ENCODE data around the gene PLXNA4. TPM values are rescaled to one million over a fixed set of nuclear protein-coding genes. Genes with fewer than 3 reads are reported as not detected.

PLXNA4 gene
- total RNA-seq, 2 donors from 2014 or later: 24.0 to 42.7 TPM

GRCh38 chr7:132109769-132110168, 466.5 kb downstream of the PLXNA4 start:
- H3K4me3 Mint-ChIP-seq: no peak overlapping the region
- no peak overlapping the region for H3K27ac Mint-ChIP-seq
- Histone ChIP-seq H3K9me3 (ENCODE audit: control insufficient read depth, low read length) (no peaks in the 10 kb centered on the region), H3K27ac (ENCODE audit: low read depth, low read length) (no peak overlapping the region), H3K9ac (ENCODE audit: extremely low read depth, low read length, poor library complexity, severe bottlenecking) (no peak overlapping the region), H3K27me3 (ENCODE audit: control insufficient read depth, insufficient read depth, low read length, poor library complexity, severe bottlenecking) (peaks cover 3% of the 10 kb centered on the region), H3K36me3 (ENCODE audit: control insufficient read depth, insufficient read depth, low read length) (no peaks in the 10 kb centered on the region), H3K4me1 (ENCODE audit: control insufficient read depth, insufficient read depth, low read length) (no peaks in the 10 kb centered on the region), H3K4me3 (ENCODE audit: low read length) (no peak overlapping the region)
- TF ChIP-seq CTCF (conservative IDR thresholded peaks at IDR 0.05): no peak
- H3K9me3 Mint-ChIP-seq: no peaks in the 10 kb centered on the region
- DNase-seq: no peak
- H3K27me3 Mint-ChIP-seq (ENCODE audit: insufficient read depth): peaks cover 3% of the 10 kb centered on the region
- H3K36me3 Mint-ChIP-seq (ENCODE audit: low read depth): no peaks in the 10 kb centered on the region
- 71 to 86% methylated on average over 1 of the region's 1 CpG for WGBS, 2 experiments (ENCODE audit: insufficient coverage in 1 of 2, insufficient read length in 1 of 2)
- H3K4me1 Mint-ChIP-seq: peaks cover 4% of the 10 kb centered on the region

GRCh38 chr7:132108563-132108962, 467.7 kb downstream of the PLXNA4 start:
- Histone ChIP-seq H3K4me1 (ENCODE audit: control insufficient read depth, insufficient read depth, low read length) (no peaks in the 10 kb centered on the region), H3K36me3 (ENCODE audit: control insufficient read depth, insufficient read depth, low read length) (no peaks in the 10 kb centered on the region), H3K9ac (ENCODE audit: extremely low read depth, low read length, poor library complexity, severe bottlenecking) (no peak overlapping the region), H3K4me3 (ENCODE audit: low read length) (no peak overlapping the region), H3K27ac (ENCODE audit: low read depth, low read length) (no peak overlapping the region), H3K9me3 (ENCODE audit: control insufficient read depth, low read length) (no peaks in the 10 kb centered on the region), H3K27me3 (ENCODE audit: control insufficient read depth, insufficient read depth, low read length, poor library complexity, severe bottlenecking) (peaks cover 3% of the 10 kb centered on the region)
- Mint-ChIP-seq H3K27ac (no peak overlapping the region), H3K4me3 (no peak overlapping the region), H3K36me3 (ENCODE audit: low read depth) (no peaks in the 10 kb centered on the region), H3K9me3 (no peaks in the 10 kb centered on the region), H3K27me3 (ENCODE audit: insufficient read depth) (peaks cover 3% of the 10 kb centered on the region), H3K4me1 (peaks cover 4% of the 10 kb centered on the region)
- TF ChIP-seq CTCF (conservative IDR thresholded peaks at IDR 0.05): no peak
- 70 to 72% methylated on average over 3 to 4 of the region's 4 CpGs for WGBS, 2 experiments (ENCODE audit: insufficient coverage in 1 of 2, insufficient read length in 1 of 2)
- no peak for DNase-seq

- H3K36me3 Mint-ChIP-seq (ENCODE audit: low read depth): no peaks in the 10 kb centered on the region
- no peak overlapping the region for H3K9ac ChIP-seq (ENCODE audit: extremely low read depth, low read length, poor library complexity, severe bottlenecking)
- peaks cover 3% of the 10 kb centered on the region for H3K27me3 Mint-ChIP-seq (ENCODE audit: insufficient read depth)
- H3K27ac ChIP-seq (ENCODE audit: low read depth, low read length): no peak overlapping the region
- H3K9me3 ChIP-seq (ENCODE audit: control insufficient read depth, low read length): no peaks in the 10 kb centered on the region
- DNase-seq: peak; percentile 17
- no peak overlapping the region for H3K4me3 ChIP-seq (ENCODE audit: low read length)
- no peaks in the 10 kb centered on the region for H3K4me1 ChIP-seq (ENCODE audit: control insufficient read depth, insufficient read depth, low read length)
- no peak overlapping the region for H3K4me3 Mint-ChIP-seq
- peaks cover 4% of the 10 kb centered on the region for H3K4me1 Mint-ChIP-seq
- WGBS, 2 experiments (ENCODE audit: insufficient coverage in 1 of 2, insufficient read length in 1 of 2): 87 to 90% methylated on average over 6 to 7 of the region's 7 CpGs
- no peaks in the 10 kb centered on the region for H3K9me3 Mint-ChIP-seq
- no peaks in the 10 kb centered on the region for H3K36me3 ChIP-seq (ENCODE audit: control insufficient read depth, insufficient read depth, low read length)
- TF ChIP-seq CTCF (conservative IDR thresholded peaks at IDR 0.05): no peak
- H3K27me3 ChIP-seq (ENCODE audit: control insufficient read depth, insufficient read depth, low read length, poor library complexity, severe bottlenecking): peaks cover 3% of the 10 kb centered on the region
- no peak overlapping the region for H3K27ac Mint-ChIP-seq
Measured at GRCh38 chr7:132106491-132106890, 469.8 kb downstream of the PLXNA4 start.

All from endodermal cell (in vitro differentiated cells).